Lung (tissue), 12 donors: ENCODE data around the gene ATP6V0D1. TPM values are rescaled to one million over a fixed set of nuclear protein-coding genes. Genes with fewer than 3 reads are reported as not detected.
A peak's percentile ranks its signal among the peaks of the same experiment; 100 is the strongest.

Source experiments
- ATAC-seq: fragments of 200-7000 bp; cut with Tn5 transposase; one replicate; pipeline ENCODE4 v1.9.1; 2020; ENCODE audit warnings: moderate number of reproducible peaks; ENCODE audit not compliant: insufficient read depth, low FRiP score
- DNase-seq, 3 donors: peaks; one replicate each; pipeline ENCODE4 v3.0.0-alpha.2; 2013 to 2017
- H3K27ac ChIP-seq, 2 donors: one replicate each; pipeline ENCODE4 v1.5.1; 2013; ENCODE audit warnings: mild to moderate bottlenecking in 2 of 2, moderate library complexity in 2 of 2, control low read depth in 1 of 2, inconsistent platforms in 1 of 2, low read depth in 1 of 2, low read length in 1 of 2
- H3K27me3 ChIP-seq, 3 donors: one replicate each; pipeline ENCODE4 v1.5.1; 2013; ENCODE audit warnings: low read length in 2 of 3; ENCODE audit not compliant: control insufficient read depth in 3 of 3, insufficient read depth in 3 of 3
- H3K36me3 ChIP-seq, 4 donors: one replicate each; pipeline ENCODE4 v1.5.1; 2013; ENCODE audit warnings: low read length in 4 of 4, mild to moderate bottlenecking in 1 of 4, moderate library complexity in 1 of 4; ENCODE audit not compliant: control insufficient read depth in 4 of 4, insufficient read depth in 4 of 4
- H3K4me1 ChIP-seq, 5 donors: one replicate each; pipeline ENCODE4 v1.5.1; 2013; ENCODE audit warnings: low read length in 5 of 5, mild to moderate bottlenecking in 2 of 5, moderate library complexity in 1 of 5; ENCODE audit not compliant: control insufficient read depth in 5 of 5, insufficient read depth in 5 of 5
- H3K4me3 ChIP-seq: one replicate; pipeline ENCODE4 v1.5.1; 2013; ENCODE audit warnings: mild to moderate bottlenecking, control low read depth, moderate library complexity
- H3K9ac ChIP-seq, 2 donors: one replicate each; pipeline ENCODE4 v1.5.1; 2013; ENCODE audit warnings: low read length in 2 of 2, control low read depth in 1 of 2; ENCODE audit not compliant: insufficient read depth in 1 of 2
- H3K9me3 ChIP-seq, 4 donors: one replicate each; pipeline ENCODE4 v1.5.1; 2013; ENCODE audit warnings: low read length in 3 of 4, mild to moderate bottlenecking in 1 of 4, moderate library complexity in 1 of 4; ENCODE audit not compliant: control insufficient read depth in 4 of 4, insufficient read depth in 3 of 4
- CTCF ChIP-seq: IDR thresholded peaks from 2 replicates; pipeline ENCODE4 v1.5.1; 2012; ENCODE audit warnings: mild to moderate bottlenecking; ENCODE audit errors: control extremely low read depth, extremely low read depth
- WGBS, 2 donors: extraction: QIAGEN DNeasy Blood & Tissue Kit; methylation state at CpG; one replicate each; pipeline ENCODE4 v1.1.7; 2013; 5-methylcytosine and 5-hydroxymethylcytosine counted together
- polyA plus RNA-seq, 2 donors: library from polyadenylated mRNA; stranded (reverse); fragments of 200-250 nt; gene quantifications; one replicate each; pipeline ENCODE4 v1.2.1, GENCODE V29; 2013
- total RNA-seq, 2 donors: library from RNA; depleted of rRNA in 1 of 2; stranded (reverse); fragments of >200 nt in 1 of 2; gene quantifications; one replicate each; pipeline ENCODE4 v1.2.1, GENCODE V29; 2014 to 2021
- donor health status: control.
- donor health status: control.
- donor health status: Bipolar disorder and iron deficiency.
- donor health status: healthy.
- donor health status: DM: yes; HTN: yes; CAD: no.

ATP6V0D1 gene
- total and polyA plus RNA-seq, 4 donors: 39.6 to 249 (median 136) TPM

DNA sequence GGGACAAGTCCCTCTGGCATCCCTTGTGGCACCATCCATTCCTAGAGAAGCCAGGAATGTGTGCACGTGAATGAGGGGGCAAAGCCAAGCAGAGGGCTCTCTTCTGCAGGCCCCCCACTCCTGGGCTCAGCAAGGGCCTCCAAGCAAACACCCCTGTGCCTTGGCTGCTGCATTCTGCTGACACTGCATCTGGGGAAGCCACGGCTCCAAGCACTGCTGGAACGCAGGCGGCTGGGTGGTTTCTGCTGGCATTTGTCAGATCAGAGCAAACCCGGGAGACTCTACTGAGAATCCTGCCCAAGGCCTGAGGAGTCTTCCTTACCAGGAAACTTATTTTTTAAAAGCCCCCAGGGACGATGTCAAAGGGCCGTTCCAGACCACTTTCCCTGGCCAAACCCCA is 23.3 kb downstream of the ATP6V0D1 start:
- peaks cover 12 to 64% (median 28%) of the 10 kb centered on the region in 5 donors for H3K4me1 ChIP-seq
- 77 to 94% methylated on average over 7 of the region's 7 CpGs for WGBS, 2 donors
- no peak overlapping the region for H3K4me3 ChIP-seq
- TF ChIP-seq CTCF: no peak
- DNase-seq: peak in 2 of 3 donors; percentile 43 to 57
- H3K27ac ChIP-seq: peak overlapping the region in 1 of 2 donors; percentile 78
- no peak for ATAC-seq
- no peaks in the 10 kb centered on the region for H3K9me3 ChIP-seq
- peaks cover 0 to 22% (median 4%) of the 10 kb centered on the region in 4 donors for H3K36me3 ChIP-seq
- H3K9ac ChIP-seq: no peak overlapping the region
- no peaks in the 10 kb centered on the region for H3K27me3 ChIP-seq

DNA sequence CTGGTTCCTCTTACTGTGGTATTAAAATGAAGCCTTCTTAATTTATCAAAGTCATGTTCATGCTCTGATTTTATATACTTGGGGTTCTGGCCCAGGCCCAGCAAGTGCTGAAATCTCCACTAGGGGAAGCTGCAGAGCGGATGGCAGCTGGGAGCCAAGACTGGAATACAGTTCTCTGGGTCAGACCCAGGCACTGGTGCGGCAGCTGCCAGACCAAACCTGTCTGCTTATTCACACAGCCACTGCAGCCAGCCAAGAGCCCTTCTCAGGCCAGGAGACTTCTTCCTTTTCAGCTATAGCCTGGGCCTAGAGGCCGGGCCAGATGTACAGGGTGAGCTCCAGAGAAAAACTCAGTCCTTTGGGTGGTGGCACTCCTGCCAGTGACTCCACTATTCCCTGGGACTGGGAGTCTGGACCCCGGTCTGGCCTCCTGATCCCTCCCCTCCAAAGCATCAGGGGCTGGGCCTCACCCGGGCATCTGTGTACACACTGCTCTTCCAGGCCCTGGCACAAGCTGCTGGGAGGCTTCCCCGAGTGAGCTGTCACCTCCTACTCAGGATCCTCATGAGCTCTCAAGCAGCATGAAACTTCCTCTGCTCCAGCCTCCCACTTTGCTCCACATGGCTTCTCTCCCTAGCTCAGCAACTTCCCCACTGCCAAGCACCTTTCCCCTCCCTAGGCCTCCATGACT is 24.4 kb downstream of the ATP6V0D1 start:
- Histone ChIP-seq H3K4me1 (peaks cover 12 to 62% (median 29%) of the 10 kb centered on the region in 5 donors), H3K27me3 (no peaks in the 10 kb centered on the region), H3K9me3 (no peaks in the 10 kb centered on the region), H3K27ac (peak overlapping the region in 1 of 2 donors; percentile 23), H3K9ac (no peak overlapping the region), H3K36me3 (peaks cover 0 to 30% (median 4%) of the 10 kb centered on the region in 4 donors), H3K4me3 (no peak overlapping the region)
- DNase-seq (no peak), ATAC-seq (no peak)
- no peak for TF ChIP-seq CTCF
- 56 to 76% methylated on average over 6 of the region's 6 CpGs for WGBS, 2 donors

DNA sequence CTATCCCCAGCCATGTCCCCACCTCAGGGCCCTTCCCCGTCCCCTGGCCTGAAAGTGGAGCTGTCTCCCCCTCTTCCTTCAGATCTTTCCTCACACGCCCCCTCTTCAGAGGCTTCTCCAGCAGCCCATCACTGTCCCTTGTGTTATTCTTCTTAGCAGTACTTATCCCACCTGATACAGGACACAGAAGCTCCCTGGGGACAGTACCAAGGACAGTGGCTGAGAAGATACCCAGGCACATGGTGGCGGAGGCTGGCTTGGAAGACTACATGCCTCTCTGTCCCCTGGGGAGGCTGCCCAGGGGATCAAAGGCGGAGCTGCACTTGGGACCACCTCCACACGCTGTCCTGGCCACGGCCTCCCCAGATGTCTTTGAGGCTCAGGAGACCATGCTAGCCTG is 26.1 kb downstream of the ATP6V0D1 start:
- H3K9ac ChIP-seq: no peak overlapping the region
- DNase-seq: no peak
- H3K36me3 ChIP-seq: peaks cover 0 to 37% (median 4%) of the 10 kb centered on the region in 4 donors
- WGBS, 2 donors: 96% methylated on average over 6 of the region's 6 CpGs
- no peaks in the 10 kb centered on the region for H3K27me3 ChIP-seq
- no peak for TF ChIP-seq CTCF
- H3K9me3 ChIP-seq: no peaks in the 10 kb centered on the region
- ATAC-seq: no peak
- no peak overlapping the region for H3K27ac ChIP-seq
- peaks cover 14 to 60% (median 33%) of the 10 kb centered on the region in 5 donors for H3K4me1 ChIP-seq
- no peak overlapping the region for H3K4me3 ChIP-seq
